Endodermal cell (in vitro differentiated cells): ENCODE measurements around the gene SGO2. TPM values are rescaled to one million over a fixed set of nuclear protein-coding genes. Genes with fewer than 3 reads are reported as not detected.

Experiments used
- DNase-seq: peaks from one replicate; pipeline ENCODE4 v3.0.0-alpha.2; 2017
- H3K27ac ChIP-seq: 2 replicates; pipeline ENCODE4 v1.5.1; 2013; ENCODE audit warnings: mild to moderate bottlenecking, low read depth, low read length, moderate library complexity
- H3K27me3 ChIP-seq: 2 replicates; pipeline ENCODE4 v1.6.1; 2013; ENCODE audit warnings: mild to moderate bottlenecking, low read length, moderate library complexity; ENCODE audit not compliant: insufficient read depth, control insufficient read depth, poor library complexity, severe bottlenecking
- H3K36me3 ChIP-seq: 2 replicates; pipeline ENCODE4 v1.7.0; 2013; ENCODE audit warnings: mild to moderate bottlenecking, low read length, moderate library complexity; ENCODE audit not compliant: control insufficient read depth, insufficient read depth
- H3K4me1 ChIP-seq: one replicate; pipeline ENCODE4 v1.7.0; 2013; ENCODE audit warnings: low read length; ENCODE audit not compliant: control insufficient read depth, insufficient read depth
- H3K4me3 ChIP-seq: 2 replicates; pipeline ENCODE4 v1.5.1; 2013; ENCODE audit warnings: mild to moderate bottlenecking, low read length, moderate library complexity
- H3K9ac ChIP-seq: 2 replicates; pipeline ENCODE4 v1.6.1; 2013; ENCODE audit warnings: mild to moderate bottlenecking, low read length, moderate library complexity; ENCODE audit not compliant: poor library complexity, severe bottlenecking; ENCODE audit errors: extremely low read depth
- H3K9me3 ChIP-seq: 2 replicates; pipeline ENCODE4 v1.6.1; 2013; ENCODE audit warnings: mild to moderate bottlenecking, low read length, moderate library complexity; ENCODE audit not compliant: control insufficient read depth
- H3K27ac Mint-ChIP-seq: 2 replicates; pipeline ENCODE4 v1.8.0; 2020; ENCODE audit warnings: mixed read lengths
- H3K27me3 Mint-ChIP-seq: 2 replicates; pipeline ENCODE4 v1.8.0; 2021; ENCODE audit warnings: mild to moderate bottlenecking, mixed read lengths; ENCODE audit not compliant: insufficient read depth
- H3K36me3 Mint-ChIP-seq: 2 replicates; pipeline ENCODE4 v1.8.0; 2020; ENCODE audit warnings: low read depth, mixed read lengths
- H3K4me1 Mint-ChIP-seq: 2 replicates; pipeline ENCODE4 v1.8.0; 2020; ENCODE audit warnings: mixed read lengths
- H3K4me3 Mint-ChIP-seq: 2 replicates; pipeline ENCODE4 v1.8.0; 2020; ENCODE audit warnings: mild to moderate bottlenecking, moderate library complexity, mixed read lengths
- H3K9me3 Mint-ChIP-seq: 2 replicates; pipeline ENCODE4 v1.8.0; 2020; ENCODE audit warnings: mild to moderate bottlenecking, mixed read lengths
- CTCF ChIP-seq: fragments of 200-600 bp; sonication (generic); conservative IDR thresholded peaks from 2 replicates; pipeline ENCODE4 v1.5.0; 2021; ENCODE audit warnings: antibody characterized with exemption, mild to moderate bottlenecking
- WGBS, 2 experiments: methylation state at CpG; one replicate each; pipeline versions ENCODE4 v1.1.5 to v1.1.7; 2013; ENCODE audit warnings: missing lambda C conversion rate in 2 of 2, mixed read lengths in 1 of 2; ENCODE audit not compliant: insufficient coverage in 1 of 2, insufficient read length in 1 of 2; 5-methylcytosine and 5-hydroxymethylcytosine counted together
- total RNA-seq, 2 donors: library from RNA; stranded (reverse); fragmentation: NEBNext Ultra II Directional in 1 of 2; extraction: Animal tissue kit (Norgen Biotek cat#: 25700) in 1 of 2; gene quantifications; 2 replicates in 1 of 2; 3 replicates in 1 of 2; pipeline ENCODE4 v1.2.1, GENCODE V29; 2021

The SGO2 gene
- total RNA-seq, 2 donors from 2014 or later, result 20.0 to 37.8 TPM

GRCh38 chr2:200588076-200588678 is 62.2 kb downstream of the SGO2 start:
- no peak for TF ChIP-seq CTCF
- H3K27me3 Mint-ChIP-seq, result peaks cover 42% of the 10 kb centered on the region
- Histone ChIP-seq H3K27ac (no peak overlapping the region), H3K36me3 (no peaks in the 10 kb centered on the region), H3K4me1 (no peaks in the 10 kb centered on the region), H3K9me3 (no peaks in the 10 kb centered on the region), H3K4me3 (no peak overlapping the region), H3K9ac (no peak overlapping the region), H3K27me3 (peaks cover 10% of the 10 kb centered on the region)
- H3K4me3 Mint-ChIP-seq, result no peak overlapping the region
- H3K27ac Mint-ChIP-seq, result no peak overlapping the region
- peaks cover 7% of the 10 kb centered on the region for H3K4me1 Mint-ChIP-seq
- DNase-seq, result no peak
- no peaks in the 10 kb centered on the region for H3K9me3 Mint-ChIP-seq
- WGBS, 2 experiments, result 89 to 100% methylated on average over 1 to 3 of the region's 4 CpGs
- H3K36me3 Mint-ChIP-seq, result no peaks in the 10 kb centered on the region

GRCh38 chr2:200590090-200590489 is 64.1 kb downstream of the SGO2 start:
- Mint-ChIP-seq H3K4me1 (peaks cover 7% of the 10 kb centered on the region), H3K9me3 (no peaks in the 10 kb centered on the region), H3K36me3 (no peaks in the 10 kb centered on the region), H3K4me3 (no peak overlapping the region), H3K27me3 (peaks cover 45% of the 10 kb centered on the region), H3K27ac (no peak overlapping the region)
- Histone ChIP-seq H3K27me3 (peaks cover 10% of the 10 kb centered on the region), H3K27ac (no peak overlapping the region), H3K4me1 (no peaks in the 10 kb centered on the region), H3K9me3 (no peaks in the 10 kb centered on the region), H3K36me3 (no peaks in the 10 kb centered on the region), H3K4me3 (no peak overlapping the region), H3K9ac (no peak overlapping the region)
- TF ChIP-seq CTCF, result no peak
- no peak for DNase-seq

- no peak overlapping the region for H3K4me3 Mint-ChIP-seq
- WGBS, 2 experiments, result 89 to 98% methylated on average over 4 to 5 of the region's 5 CpGs
- no peaks in the 10 kb centered on the region for H3K36me3 ChIP-seq
- H3K27me3 Mint-ChIP-seq, result peaks cover 43% of the 10 kb centered on the region
- no peaks in the 10 kb centered on the region for H3K4me1 ChIP-seq
- TF ChIP-seq CTCF, result no peak
- H3K4me3 ChIP-seq, result no peak overlapping the region
- H3K4me1 Mint-ChIP-seq, result peaks cover 8% of the 10 kb centered on the region
- DNase-seq, result no peak
- no peaks in the 10 kb centered on the region for H3K9me3 ChIP-seq
- peaks cover 10% of the 10 kb centered on the region for H3K27me3 ChIP-seq
- no peak overlapping the region for H3K27ac ChIP-seq
- no peak overlapping the region for H3K9ac ChIP-seq
- no peaks in the 10 kb centered on the region for H3K9me3 Mint-ChIP-seq
- no peaks in the 10 kb centered on the region for H3K36me3 Mint-ChIP-seq
- H3K27ac Mint-ChIP-seq, result no peak overlapping the region
Measured at GRCh38 chr2:200591308-200591707, 65.3 kb downstream of the SGO2 start.
